Lung (tissue), 12 donors: ENCODE results near the gene SLC25A29. TPM values are rescaled to one million over a fixed set of nuclear protein-coding genes. Genes with fewer than 3 reads are reported as not detected.
A peak's percentile ranks its signal among the peaks of the same experiment; 100 is the strongest.

Experiments
- ATAC-seq: fragments of 200-7000 bp; cut with Tn5 transposase; one replicate; pipeline ENCODE4 v1.9.1; 2020; ENCODE audit warnings: moderate number of reproducible peaks; ENCODE audit not compliant: insufficient read depth, low FRiP score
- DNase-seq, 3 donors: peaks; one replicate each; pipeline ENCODE4 v3.0.0-alpha.2; 2013 to 2017
- H3K27ac ChIP-seq, 2 donors: one replicate each; pipeline ENCODE4 v1.5.1; 2013; ENCODE audit warnings: mild to moderate bottlenecking in 2 of 2, moderate library complexity in 2 of 2, control low read depth in 1 of 2, inconsistent platforms in 1 of 2, low read depth in 1 of 2, low read length in 1 of 2
- H3K27me3 ChIP-seq, 3 donors: one replicate each; pipeline ENCODE4 v1.5.1; 2013; ENCODE audit warnings: low read length in 2 of 3; ENCODE audit not compliant: control insufficient read depth in 3 of 3, insufficient read depth in 3 of 3
- H3K36me3 ChIP-seq, 4 donors: one replicate each; pipeline ENCODE4 v1.5.1; 2013; ENCODE audit warnings: low read length in 4 of 4, mild to moderate bottlenecking in 1 of 4, moderate library complexity in 1 of 4; ENCODE audit not compliant: control insufficient read depth in 4 of 4, insufficient read depth in 4 of 4
- H3K4me1 ChIP-seq, 5 donors: one replicate each; pipeline ENCODE4 v1.5.1; 2013; ENCODE audit warnings: low read length in 5 of 5, mild to moderate bottlenecking in 2 of 5, moderate library complexity in 1 of 5; ENCODE audit not compliant: control insufficient read depth in 5 of 5, insufficient read depth in 5 of 5
- H3K4me3 ChIP-seq: one replicate; pipeline ENCODE4 v1.5.1; 2013; ENCODE audit warnings: mild to moderate bottlenecking, control low read depth, moderate library complexity
- H3K9ac ChIP-seq, 2 donors: one replicate each; pipeline ENCODE4 v1.5.1; 2013; ENCODE audit warnings: low read length in 2 of 2, control low read depth in 1 of 2; ENCODE audit not compliant: insufficient read depth in 1 of 2
- H3K9me3 ChIP-seq, 4 donors: one replicate each; pipeline ENCODE4 v1.5.1; 2013; ENCODE audit warnings: low read length in 3 of 4, mild to moderate bottlenecking in 1 of 4, moderate library complexity in 1 of 4; ENCODE audit not compliant: control insufficient read depth in 4 of 4, insufficient read depth in 3 of 4
- CTCF ChIP-seq: IDR thresholded peaks from 2 replicates; pipeline ENCODE4 v1.5.1; 2012; ENCODE audit warnings: mild to moderate bottlenecking; ENCODE audit errors: control extremely low read depth, extremely low read depth
- WGBS, 2 donors: extraction: QIAGEN DNeasy Blood & Tissue Kit; methylation state at CpG; one replicate each; pipeline ENCODE4 v1.1.7; 2013; 5-methylcytosine and 5-hydroxymethylcytosine counted together
- polyA plus RNA-seq, 2 donors: library from polyadenylated mRNA; stranded (reverse); fragments of 200-250 nt; gene quantifications; one replicate each; pipeline ENCODE4 v1.2.1, GENCODE V29; 2013
- total RNA-seq, 2 donors: library from RNA; depleted of rRNA in 1 of 2; stranded (reverse); fragments of >200 nt in 1 of 2; gene quantifications; one replicate each; pipeline ENCODE4 v1.2.1, GENCODE V29; 2014 to 2021
- donor health status: control.
- donor health status: control.
- donor health status: Bipolar disorder and iron deficiency.
- donor health status: healthy.
- donor health status: DM: yes; HTN: yes; CAD: no.

SLC25A29 gene
- total and polyA plus RNA-seq, 4 donors = 34.6 to 91.0 (median 60.5) TPM

- no peak overlapping the region for H3K9ac ChIP-seq
- H3K4me1 ChIP-seq = no peaks in the 10 kb centered on the region
- WGBS, 2 donors = 84 to 88% methylated on average over 9 of the region's 9 CpGs
- no peaks in the 10 kb centered on the region for H3K27me3 ChIP-seq
- no peaks in the 10 kb centered on the region for H3K9me3 ChIP-seq
- no peak overlapping the region for H3K4me3 ChIP-seq
- H3K27ac ChIP-seq = no peak overlapping the region
- no peak for ATAC-seq
- H3K36me3 ChIP-seq = no peaks in the 10 kb centered on the region
- no peak for TF ChIP-seq CTCF
- no peak for DNase-seq
Measured at GRCh38 chr14:100321473-100322137, 15.4 kb upstream of the SLC25A29 start.

GRCh38 chr14:100320157-100320856 lies 14.1 kb upstream of the SLC25A29 start:
- WGBS, 2 donors = 87 to 97% methylated on average over 12 of the region's 12 CpGs
- H3K9me3 ChIP-seq = no peaks in the 10 kb centered on the region
- TF ChIP-seq CTCF = no peak
- no peak overlapping the region for H3K9ac ChIP-seq
- no peaks in the 10 kb centered on the region for H3K27me3 ChIP-seq
- no peaks in the 10 kb centered on the region for H3K36me3 ChIP-seq
- no peak for ATAC-seq
- H3K4me1 ChIP-seq = no peaks in the 10 kb centered on the region
- no peak overlapping the region for H3K27ac ChIP-seq
- no peak overlapping the region for H3K4me3 ChIP-seq
- DNase-seq = no peak

- Histone ChIP-seq H3K4me1 (peaks cover 0 to 6% (median 3%) of the 10 kb centered on the region in 5 donors), H3K9ac (no peak overlapping the region), H3K27ac (no peak overlapping the region), H3K27me3 (no peaks in the 10 kb centered on the region), H3K36me3 (no peaks in the 10 kb centered on the region), H3K9me3 (peaks cover 0 to 2% (median 0%) of the 10 kb centered on the region in 4 donors), H3K4me3 (no peak overlapping the region)
- DNase-seq (peak; percentile 47 to 63 (median 52)), ATAC-seq (peak; percentile 80)
- 30 to 31% methylated on average over 40 of the region's 40 CpGs for WGBS, 2 donors
- TF ChIP-seq CTCF = peak; percentile 62
Measured at GRCh38 chr14:100317912-100318808, 11.9 kb upstream of the SLC25A29 start.
